ENCODE measurements around the gene PLEKHB1. TPM values are rescaled to one million over a fixed set of nuclear protein-coding genes. Genes with fewer than 3 reads are reported as not detected.

Gene PLEKHB1
- total and polyA plus RNA-seq, 12 donors = 0.71 to 44.8 (median 14.3) TPM

DNA sequence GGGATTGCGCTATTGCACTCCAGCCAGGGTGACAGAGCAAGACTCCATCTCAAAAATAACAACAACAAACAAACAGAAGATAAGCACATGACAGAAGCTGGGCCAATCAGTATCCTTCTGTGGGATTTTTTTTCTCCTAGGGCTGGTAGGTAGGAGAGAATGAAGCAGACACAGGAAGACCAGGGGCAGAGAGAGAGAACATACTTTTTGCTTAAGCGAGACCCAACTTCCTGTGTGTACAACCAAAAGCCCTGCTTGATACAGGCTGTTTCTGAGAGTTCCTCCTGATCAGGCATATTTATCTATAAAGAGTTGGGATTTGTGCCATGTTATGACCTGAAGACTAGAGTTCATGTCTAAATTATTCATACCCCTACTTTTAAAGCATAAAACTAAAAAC lies 12.4 kb upstream of the PLEKHB1 start:
- Histone ChIP-seq H3K36me3 (no peaks in the 10 kb centered on the region), H3K9me3 (peaks cover 0 to 6% (median 0%) of the 10 kb centered on the region in 11 donors), H3K27me3 (no peaks in the 10 kb centered on the region), H3K27ac (no peak overlapping the region), H3K4me3 (no peak overlapping the region), H3K4me1 (no peaks in the 10 kb centered on the region)
- intact Hi-C loops (cut with DNase I) = loop anchor here in 1 of 10 donors (10.0 kb wide), 1 partner anchor 159 kb away; no protein-coding TSS in a partner anchor
- TF ChIP-seq, protein P1, sequence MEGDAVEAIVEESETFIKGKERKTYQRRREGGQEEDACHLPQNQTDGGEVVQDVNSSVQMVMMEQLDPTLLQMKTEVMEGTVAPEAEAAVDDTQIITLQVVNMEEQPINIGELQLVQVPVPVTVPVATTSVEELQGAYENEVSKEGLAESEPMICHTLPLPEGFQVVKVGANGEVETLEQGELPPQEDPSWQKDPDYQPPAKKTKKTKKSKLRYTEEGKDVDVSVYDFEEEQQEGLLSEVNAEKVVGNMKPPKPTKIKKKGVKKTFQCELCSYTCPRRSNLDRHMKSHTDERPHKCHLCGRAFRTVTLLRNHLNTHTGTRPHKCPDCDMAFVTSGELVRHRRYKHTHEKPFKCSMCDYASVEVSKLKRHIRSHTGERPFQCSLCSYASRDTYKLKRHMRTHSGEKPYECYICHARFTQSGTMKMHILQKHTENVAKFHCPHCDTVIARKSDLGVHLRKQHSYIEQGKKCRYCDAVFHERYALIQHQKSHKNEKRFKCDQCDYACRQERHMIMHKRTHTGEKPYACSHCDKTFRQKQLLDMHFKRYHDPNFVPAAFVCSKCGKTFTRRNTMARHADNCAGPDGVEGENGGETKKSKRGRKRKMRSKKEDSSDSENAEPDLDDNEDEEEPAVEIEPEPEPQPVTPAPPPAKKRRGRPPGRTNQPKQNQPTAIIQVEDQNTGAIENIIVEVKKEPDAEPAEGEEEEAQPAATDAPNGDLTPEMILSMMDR (IDR thresholded peaks at IDR 0.05) = no peak
- 75 to 90% methylated on average over 2 of the region's 2 CpGs for WGBS, 2 donors
- ATAC-seq = no peak
- no peak for DNase-seq

DNA sequence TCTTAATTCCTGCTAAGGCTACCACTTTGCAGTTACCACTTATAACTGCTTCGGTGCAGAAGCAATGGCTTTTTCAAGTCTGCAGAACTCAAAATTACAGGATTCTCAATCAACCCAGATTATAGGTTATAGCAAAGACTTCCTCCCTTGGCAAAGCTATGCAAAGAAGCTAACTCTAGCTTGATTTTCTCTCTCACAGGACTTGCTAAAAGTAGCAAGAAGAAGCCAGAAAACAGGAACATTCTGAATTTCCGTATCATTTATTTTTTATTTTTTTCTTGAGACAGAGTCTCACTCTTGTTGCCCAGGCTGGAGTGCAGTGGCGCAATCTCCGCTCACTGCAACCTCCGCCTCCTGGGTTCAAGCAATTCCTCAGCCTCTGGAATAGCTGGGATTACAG lies 10.7 kb upstream of the PLEKHB1 start:
- intact Hi-C loops (cut with DNase I) = loop anchor here in 1 of 10 donors (10.0 kb wide), 1 partner anchor 161 kb away; no protein-coding TSS in a partner anchor
- H3K9me3 ChIP-seq = peaks cover 0 to 6% (median 0%) of the 10 kb centered on the region in 11 donors
- no peaks in the 10 kb centered on the region for H3K36me3 ChIP-seq
- H3K4me3 ChIP-seq = no peak overlapping the region
- no peak overlapping the region for H3K27ac ChIP-seq
- TF ChIP-seq, protein P1 (IDR thresholded peaks at IDR 0.05) = no peak
- no peak for ATAC-seq
- DNase-seq = no peak
- 88 to 98% methylated on average over 5 of the region's 5 CpGs for WGBS, 2 donors
- H3K27me3 ChIP-seq = no peaks in the 10 kb centered on the region
- H3K4me1 ChIP-seq = peaks cover 0 to 4% (median 0%) of the 10 kb centered on the region in 9 donors

DNA sequence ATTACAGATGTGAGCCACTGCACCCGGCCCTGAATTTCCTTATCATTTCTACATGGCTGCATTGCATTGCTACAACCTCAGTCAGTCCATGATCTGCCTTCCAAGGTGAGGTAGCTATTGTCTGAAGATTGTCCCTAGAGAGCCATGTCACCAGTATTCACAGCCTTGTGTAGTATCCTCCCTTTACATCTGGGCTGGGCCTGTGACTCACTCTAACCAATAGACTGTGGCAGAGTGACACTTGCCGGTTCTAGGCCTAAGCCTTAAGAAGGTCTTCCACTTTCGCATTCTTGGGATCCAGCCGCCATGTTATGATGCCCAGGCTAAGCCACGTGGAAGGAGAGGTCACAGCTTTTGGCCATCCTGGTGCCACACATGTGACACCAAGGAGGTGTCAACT lies 10.1 kb upstream of the PLEKHB1 start:
- H3K9me3 ChIP-seq = peaks cover 0 to 6% (median 0%) of the 10 kb centered on the region in 11 donors
- H3K27ac ChIP-seq = no peak overlapping the region
- ATAC-seq (no peak), DNase-seq (no peak)
- intact Hi-C loops (cut with DNase I) = loop anchor here in 1 of 10 donors (10.0 kb wide), 1 partner anchor 161 kb away; no protein-coding TSS in a partner anchor
- no peak overlapping the region for H3K4me3 ChIP-seq
- 89 to 91% methylated on average over 5 of the region's 5 CpGs for WGBS, 2 donors
- H3K36me3 ChIP-seq = no peaks in the 10 kb centered on the region
- no peaks in the 10 kb centered on the region for H3K27me3 ChIP-seq
- peaks cover 0 to 6% (median 0%) of the 10 kb centered on the region in 9 donors for H3K4me1 ChIP-seq
- TF ChIP-seq, protein P1 (IDR thresholded peaks at IDR 0.05) = no peak

DNA sequence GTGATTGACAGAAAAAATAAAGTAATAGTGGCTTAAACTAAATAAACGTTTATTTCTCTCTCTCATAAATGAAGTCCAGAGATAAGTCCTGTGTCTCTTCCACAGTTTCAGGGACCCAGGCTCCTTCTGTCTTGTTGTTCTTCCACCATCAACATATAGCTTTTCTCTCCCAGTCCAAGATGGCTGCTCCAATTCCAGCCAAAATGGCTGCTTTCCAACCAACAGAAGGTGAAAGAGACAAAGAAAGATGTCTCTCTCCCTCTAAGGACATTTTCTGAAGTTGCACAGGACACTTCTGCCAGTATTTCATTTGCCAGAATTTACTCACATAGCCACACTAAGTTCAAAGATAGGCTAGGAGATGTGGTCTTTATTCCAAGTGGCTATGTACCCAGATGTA lies 9.4 kb upstream of the PLEKHB1 start:
- Histone ChIP-seq H3K9me3 (peaks cover 0 to 6% (median 0%) of the 10 kb centered on the region in 11 donors), H3K36me3 (no peaks in the 10 kb centered on the region), H3K4me3 (no peak overlapping the region), H3K27ac (no peak overlapping the region), H3K4me1 (peaks cover 0 to 6% (median 0%) of the 10 kb centered on the region in 9 donors), H3K27me3 (no peaks in the 10 kb centered on the region)
- 84 to 95% methylated on average over 1 of the region's 1 CpG for WGBS, 2 donors
- ATAC-seq = no peak
- intact Hi-C loops (cut with DNase I) = loop anchor here in 1 of 10 donors (10.0 kb wide), 1 partner anchor 162 kb away; no protein-coding TSS in a partner anchor
- TF ChIP-seq, protein P1 (IDR thresholded peaks at IDR 0.05) = no peak
- DNase-seq = no peak
